HEK293T (cell line): Measurements from ENCODE around the gene SLC26A8.

Source experiments
- CTCF ChIA-PET: fragments of 350-600 bp; formaldehyde crosslinking; extraction: SDS; loops from one replicate; lab custom pipeline; 2021; ENCODE audit warnings: antibody characterized with exemption, inconsistent platforms; lab: Yijun Ruan, JAX
- POLR2A ChIA-PET: fragments of 350-600 bp; formaldehyde crosslinking; extraction: SDS; loops from one replicate; lab custom pipeline; 2020; ENCODE audit warnings: antibody characterized with exemption, inconsistent platforms; lab: Yijun Ruan, JAX
- DNase-seq: peaks from one replicate; pipeline ENCODE4 v3.0.0; 2012; ENCODE audit warnings: mixed read lengths; ENCODE audit errors: extremely low spot score
- ARNT ChIP-seq: fragments of 450-650 bp; IDR thresholded peaks from 2 replicates; pipeline ENCODE4 v1.6.1; 2017; ENCODE audit warnings: mild to moderate bottlenecking
- BHLHE40 ChIP-seq: fragments of 450-650 bp; IDR thresholded peaks from 2 replicates; pipeline ENCODE4 v1.6.1; 2016; ENCODE audit warnings: mild to moderate bottlenecking, moderate library complexity, borderline replicate concordance
- CTBP1 ChIP-seq: fragments of 450-650 bp; IDR thresholded peaks from 2 replicates; pipeline ENCODE4 v1.6.1; 2016; ENCODE audit warnings: borderline replicate concordance
- ELF4 ChIP-seq: fragments of 450-650 bp; IDR thresholded peaks from 2 replicates; pipeline ENCODE4 v1.6.1; 2017; ENCODE audit warnings: antibody characterized with exemption
- FOXA1 ChIP-seq: fragments of 450-650 bp; IDR thresholded peaks from 2 replicates; pipeline ENCODE4 v1.6.1; 2016; ENCODE audit warnings: mild to moderate bottlenecking
- FOXK2 ChIP-seq: fragments of 450-650 bp; IDR thresholded peaks from 2 replicates; pipeline ENCODE4 v1.6.1; 2016; ENCODE audit warnings: mild to moderate bottlenecking
- FOXM1 ChIP-seq: fragments of 450-650 bp; IDR thresholded peaks from 2 replicates; pipeline ENCODE4 v1.6.1; 2017; ENCODE audit warnings: mild to moderate bottlenecking, borderline replicate concordance
- HDGF ChIP-seq: fragments of 450-650 bp; IDR thresholded peaks from 2 replicates; pipeline ENCODE4 v1.6.1; 2017; ENCODE audit warnings: antibody characterized with exemption, borderline replicate concordance
- L3MBTL2 ChIP-seq: fragments of 450-650 bp; conservative IDR thresholded peaks from 2 replicates; pipeline ENCODE4 v1.6.1; 2016; ENCODE audit warnings: mild to moderate bottlenecking
- LEF1 ChIP-seq: fragments of 450-650 bp; IDR thresholded peaks from 2 replicates; pipeline ENCODE4 v1.6.1; 2017; ENCODE audit warnings: mild to moderate bottlenecking, borderline replicate concordance
- NFRKB ChIP-seq: fragments of 450-650 bp; IDR thresholded peaks from 2 replicates; pipeline ENCODE4 v1.6.1; 2016; ENCODE audit warnings: mild to moderate bottlenecking, moderate library complexity
- SP1 ChIP-seq: fragments of 450-650 bp; IDR thresholded peaks from 2 replicates; pipeline ENCODE4 v1.6.1; 2017
- SUZ12 ChIP-seq: fragments of 450-650 bp; IDR thresholded peaks from 2 replicates; pipeline ENCODE4 v1.6.1; 2016; ENCODE audit warnings: mild to moderate bottlenecking
- TARDBP ChIP-seq: fragments of 450-650 bp; IDR thresholded peaks from 2 replicates; pipeline ENCODE4 v1.6.1; 2016
- ZNF384 ChIP-seq: fragments of 450-650 bp; IDR thresholded peaks from 2 replicates; pipeline ENCODE4 v1.6.1; 2016
- TF ChIP-seq, protein P1 (sequence below): fragments of 450-650 bp; IDR thresholded peaks from 2 replicates; pipeline ENCODE4 v1.6.1; 2016

The SLC26A8 gene

DNA sequence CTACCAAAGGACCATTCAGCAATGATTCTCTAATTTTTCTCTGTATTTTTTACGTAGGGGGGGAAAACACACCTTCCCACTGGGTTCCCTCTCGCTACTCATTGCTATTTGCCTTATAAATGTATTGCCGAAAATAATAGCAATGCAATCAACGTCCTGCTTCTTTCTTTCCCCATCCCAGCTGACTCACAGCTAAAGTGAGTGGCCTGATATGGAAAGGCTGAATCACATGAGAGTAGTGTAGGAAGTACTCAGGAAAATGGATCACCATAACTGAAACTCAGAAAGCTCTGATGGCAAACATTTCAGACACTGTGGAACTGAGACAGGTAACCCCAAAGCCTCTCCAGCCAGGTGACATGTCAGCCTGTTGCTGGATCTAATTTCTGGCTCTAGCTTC is 54.3 kb downstream of the SLC26A8 start:
- TF ChIP-seq SUZ12 = no peak
- TF ChIP-seq SP1 = no peak
- no peak for TF ChIP-seq BHLHE40
- TF ChIP-seq, protein P1, sequence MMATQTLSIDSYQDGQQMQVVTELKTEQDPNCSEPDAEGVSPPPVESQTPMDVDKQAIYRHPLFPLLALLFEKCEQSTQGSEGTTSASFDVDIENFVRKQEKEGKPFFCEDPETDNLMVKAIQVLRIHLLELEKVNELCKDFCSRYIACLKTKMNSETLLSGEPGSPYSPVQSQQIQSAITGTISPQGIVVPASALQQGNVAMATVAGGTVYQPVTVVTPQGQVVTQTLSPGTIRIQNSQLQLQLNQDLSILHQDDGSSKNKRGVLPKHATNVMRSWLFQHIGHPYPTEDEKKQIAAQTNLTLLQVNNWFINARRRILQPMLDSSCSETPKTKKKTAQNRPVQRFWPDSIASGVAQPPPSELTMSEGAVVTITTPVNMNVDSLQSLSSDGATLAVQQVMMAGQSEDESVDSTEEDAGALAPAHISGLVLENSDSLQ = no peak
- TF ChIP-seq TARDBP = no peak
- no peak for TF ChIP-seq NFRKB
- DNase-seq = no peak
- ChIA-PET CTCF (interaction anchor here (0.6 kb wide), 1 partner anchor 15 kb away, joined by 3 read pairs; no protein-coding TSS in a partner anchor), POLR2A (interaction anchor here (1.2 kb wide), 1 partner anchor 9 kb away, joined by 3 read pairs; no protein-coding TSS in a partner anchor)

DNA sequence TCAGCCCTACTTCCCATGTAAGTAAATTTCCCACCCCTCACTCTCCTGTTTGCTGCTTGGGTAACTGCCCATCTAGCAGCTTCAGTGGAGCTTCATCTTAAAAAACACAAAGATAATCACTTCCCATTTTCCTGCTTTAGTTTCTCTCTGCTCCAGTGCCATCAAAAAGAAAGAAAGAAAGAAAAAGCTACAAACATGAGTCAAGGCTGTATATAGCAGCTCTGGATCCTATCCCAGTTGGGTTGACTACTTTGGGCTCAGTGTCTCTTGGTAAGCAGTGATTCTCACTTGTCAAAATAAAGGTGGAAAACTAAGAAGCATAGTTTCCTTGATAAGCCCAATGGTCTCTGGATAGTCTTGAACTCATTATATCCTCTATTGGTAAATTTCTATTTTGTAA is 54.8 kb downstream of the SLC26A8 start:
- no peak for TF ChIP-seq ELF4
- TF ChIP-seq ARNT = no peak
- no peak for TF ChIP-seq HDGF
- no peak for TF ChIP-seq ZNF384
- TF ChIP-seq CTBP1 = no peak
- ChIA-PET CTCF (interaction anchor here (0.6 kb wide), 1 partner anchor 14 kb away, joined by 3 read pairs; no protein-coding TSS in a partner anchor), POLR2A (no interaction called here)

DNA sequence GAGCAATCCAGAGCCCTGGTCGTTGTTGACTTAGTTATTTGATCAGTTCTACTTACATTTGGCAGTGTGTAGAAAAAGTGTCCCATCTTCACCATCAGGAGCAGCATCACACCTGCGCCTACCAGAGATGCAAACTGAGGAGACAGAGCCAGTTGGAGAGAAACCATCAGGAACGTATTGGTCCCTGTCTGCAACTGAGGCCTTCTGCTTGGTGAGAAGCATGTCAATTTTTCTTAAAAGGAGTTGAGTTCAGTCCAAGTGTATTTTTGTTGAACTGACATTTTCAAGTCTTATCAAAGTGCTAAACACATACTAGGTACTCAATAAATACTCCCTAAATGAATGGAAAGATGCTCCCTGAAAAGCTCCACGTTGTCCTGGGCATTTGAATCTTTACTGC is 55.6 kb downstream of the SLC26A8 start:
- CTCF ChIA-PET = no interaction called here
- TF ChIP-seq CTBP1 (no peak), ELF4 (no peak), TARDBP (no peak), HDGF (no peak), FOXK2 (no peak)
- POLR2A ChIA-PET = no interaction called here
- no peak for DNase-seq

More for the DNA sequence above, 54.8 kb downstream of the SLC26A8 start:
- DNase-seq = no peak

DNA sequence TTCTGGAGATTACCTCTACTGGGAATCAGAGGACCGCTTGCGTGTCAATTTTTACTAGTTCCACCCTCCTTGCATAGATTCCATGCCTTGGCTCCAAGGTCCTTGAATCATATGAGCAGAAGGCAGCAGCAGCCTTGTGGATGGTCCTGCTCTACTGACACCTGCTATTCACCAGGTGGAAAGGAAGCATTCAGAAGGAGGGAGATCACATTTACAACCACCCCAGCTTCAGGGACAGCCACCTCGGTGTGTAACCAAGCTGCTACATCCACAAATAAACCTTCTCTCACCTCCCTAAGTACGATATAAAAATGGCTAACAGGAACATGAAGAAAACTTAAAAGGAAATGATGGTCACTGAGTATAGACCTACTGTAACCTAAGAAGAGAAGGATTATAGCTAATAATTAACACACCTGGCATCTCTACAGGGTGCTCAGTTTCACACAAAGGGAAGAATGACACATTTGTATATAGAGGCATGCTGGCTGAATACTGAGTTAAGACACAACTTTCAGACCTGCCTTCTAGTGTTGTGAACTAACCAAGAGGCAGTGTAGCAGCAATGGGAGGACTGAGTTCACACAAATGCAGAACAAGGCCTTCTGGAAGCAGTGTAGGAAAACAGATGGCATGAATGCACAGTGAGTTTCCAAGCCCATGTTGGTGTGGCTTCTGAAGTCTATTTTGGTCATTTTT is 57.2 kb downstream of the SLC26A8 start:
- ChIA-PET CTCF (interaction anchor here (0.6 to 1.1 kb wide), 2 partner anchors 10 to 689 kb away, joined by 3 read pairs; no protein-coding TSS in a partner anchor), POLR2A (interaction anchor here (0.7 kb wide), 1 partner anchor 14 kb away, joined by 4 read pairs; no protein-coding TSS in a partner anchor)
- TF ChIP-seq LEF1 (no peak), ARNT (no peak), ZNF384 (no peak), FOXM1 (no peak), FOXK2 (no peak), TARDBP (no peak), SUZ12 (no peak), HDGF (no peak), ELF4 (no peak), CTBP1 (no peak), FOXA1 (no peak), L3MBTL2 (no peak), SP1 (no peak), NFRKB (no peak), BHLHE40 (no peak)
- TF ChIP-seq, protein P1 = no peak
- no peak for DNase-seq

DNA sequence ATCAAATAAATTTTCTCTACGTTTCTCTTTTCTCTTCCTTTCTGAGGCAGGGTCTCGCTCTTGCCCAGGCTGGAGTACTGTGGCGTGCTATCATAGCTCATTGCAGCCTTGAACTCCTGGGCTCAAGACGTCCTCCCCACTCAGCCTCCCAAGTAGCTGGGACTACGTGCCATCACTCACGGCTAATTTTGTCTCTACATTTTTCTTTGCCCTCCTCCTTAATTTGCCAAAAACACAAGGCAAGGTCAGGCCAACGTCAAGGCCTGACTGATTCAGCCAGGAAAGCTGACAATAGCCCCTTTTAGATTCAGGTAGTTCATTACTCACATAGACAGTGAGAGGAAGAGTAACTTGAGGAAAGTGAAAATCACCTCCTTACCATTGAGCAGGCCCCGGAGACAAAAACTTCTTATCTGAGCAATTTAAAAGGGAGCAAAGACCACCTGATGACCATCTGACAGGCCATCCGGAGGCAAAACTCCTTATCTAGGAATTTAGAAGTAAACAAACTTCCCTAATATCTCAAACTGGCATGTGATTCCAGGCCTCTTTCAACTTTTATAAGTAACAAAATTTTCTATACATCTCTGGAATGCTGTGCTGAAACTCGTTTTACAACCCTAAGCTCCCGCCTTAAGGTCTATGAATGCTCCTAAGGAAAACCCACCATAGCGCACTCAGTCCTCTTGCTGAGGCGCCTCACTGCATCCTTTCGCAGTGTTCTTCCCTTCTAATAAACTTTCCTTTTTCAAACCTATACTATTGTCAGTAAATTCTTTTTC is 61.5 kb downstream of the SLC26A8 start:
- POLR2A ChIA-PET = no interaction called here
- TF ChIP-seq FOXK2 (no peak), HDGF (no peak), NFRKB (no peak), BHLHE40 (no peak), FOXM1 (no peak), ARNT (no peak), L3MBTL2 (no peak), ZNF384 (no peak)
- TF ChIP-seq, protein P1 = no peak
- DNase-seq = no peak
- CTCF ChIA-PET = no interaction called here

DNA sequence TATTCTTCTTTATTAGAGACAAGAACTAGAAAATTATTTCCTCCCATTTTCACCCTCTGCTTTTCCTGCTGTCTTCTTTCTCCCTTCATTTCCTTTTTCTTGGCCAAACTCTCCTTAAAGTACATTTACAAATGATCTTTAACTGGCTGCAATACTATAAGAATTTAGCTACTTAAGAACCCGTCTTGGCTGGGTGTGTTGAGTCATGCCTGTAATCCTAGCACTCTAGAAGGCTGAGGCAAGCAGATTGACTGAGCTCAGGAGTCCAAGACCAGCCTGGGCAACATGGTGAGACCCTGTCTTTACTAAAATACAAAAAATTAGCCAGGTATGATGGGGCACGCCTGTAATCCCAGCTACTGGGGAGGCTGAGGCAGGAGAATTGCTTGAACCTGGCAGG is 64.3 kb downstream of the SLC26A8 start:
- TF ChIP-seq ARNT (no peak), CTBP1 (no peak), NFRKB (no peak), L3MBTL2 (no peak), ELF4 (no peak), TARDBP (no peak), HDGF (no peak), FOXK2 (no peak), FOXA1 (no peak), LEF1 (no peak), FOXM1 (no peak), BHLHE40 (no peak), ZNF384 (no peak), SUZ12 (no peak), SP1 (no peak)
- TF ChIP-seq, protein P1 = no peak
- DNase-seq = no peak
- ChIA-PET POLR2A (no interaction called here), CTCF (interaction anchor here (0.6 kb wide), 1 partner anchor 209 kb away, joined by 3 read pairs; no protein-coding TSS in a partner anchor)
